NCI-H2081 (cell line): ENCODE data around the gene PGM5.
"Not testable (repeated sequence)": the region's sequence is repeated elsewhere in the genome, so short reads cannot be mapped to it uniquely, and the experiment has no call there.

Experiments used
- DNase-seq, 2 experiments: peaks; one replicate each; lab custom pipeline; 2025; lab: John Stamatoyannopoulos, UW

PGM5 gene

DNA sequence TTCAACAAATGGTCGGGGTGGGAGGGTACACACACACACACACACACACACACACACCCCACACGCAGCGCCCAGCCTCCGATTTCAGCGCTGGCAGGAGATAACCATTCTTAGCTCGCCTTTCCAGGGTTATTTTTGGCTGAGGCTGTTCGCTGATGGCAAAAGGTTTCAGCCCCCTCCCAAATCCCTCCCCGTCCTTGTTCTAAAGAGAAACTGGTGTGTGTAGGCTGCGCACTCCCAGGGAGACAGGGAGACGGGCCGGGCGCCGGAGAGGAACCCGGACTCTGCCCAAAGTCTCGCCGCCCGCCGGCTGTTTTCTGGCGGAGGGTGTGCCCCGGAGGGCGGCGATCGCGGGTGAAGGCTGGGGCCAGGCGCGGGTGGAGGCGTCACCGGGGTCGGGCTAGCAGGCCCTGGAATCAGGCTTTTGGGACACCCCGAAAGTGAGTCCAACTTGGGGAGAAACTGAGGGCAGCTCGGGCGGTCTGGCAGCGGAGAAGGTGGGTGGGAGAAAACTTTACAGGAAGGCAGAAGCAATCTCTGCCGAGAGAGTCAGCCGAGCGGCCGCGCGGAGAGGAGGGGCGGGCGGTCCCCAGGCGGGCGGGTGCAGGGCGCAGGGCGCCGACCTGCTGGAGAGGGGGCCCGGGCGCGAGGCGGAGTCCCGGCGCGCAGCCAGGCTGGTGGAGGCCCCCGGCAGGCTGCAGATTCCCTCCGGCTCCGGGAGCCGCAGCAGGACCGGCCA lies at the start of gene PGM5:
Gene PGM5 (plus strand): TSS at position 232 of the 739 bp plus-strand sequence. CDS start 517 bp downstream, outside the sequence.
- not testable (repeated sequence) for DNase-seq

DNA sequence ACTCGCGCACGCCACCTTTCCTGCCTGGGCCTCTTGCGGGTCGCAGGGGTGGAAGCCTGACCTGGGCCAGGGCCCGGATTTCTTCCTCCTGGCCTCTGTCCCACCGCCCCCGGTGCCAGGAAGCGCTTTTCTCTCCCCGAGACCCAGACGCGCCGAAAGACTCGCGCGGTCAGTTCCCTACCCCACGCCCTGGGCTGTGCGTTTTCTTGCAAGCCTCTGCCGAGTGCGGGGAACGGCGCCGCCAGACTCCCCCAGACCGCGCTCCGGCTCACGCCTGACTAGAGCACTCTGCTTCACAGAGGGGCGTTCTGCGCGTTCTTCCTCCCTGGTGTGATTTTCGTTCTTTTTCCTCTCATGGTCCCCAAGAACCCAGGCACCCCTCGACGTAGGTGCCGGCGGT lies 49.3 kb upstream of the PGM5 start:
- not testable (repeated sequence) for DNase-seq

GRCh38 chr9:68307654-68308053 lies 48.8 kb upstream of the PGM5 start:
- DNase-seq = not testable (repeated sequence)

- not testable (repeated sequence) for DNase-seq
Observed at GRCh38 chr9:68311208-68311607, 45.2 kb upstream of the PGM5 start.

- not testable (repeated sequence) for DNase-seq
Observed at GRCh38 chr9:68318209-68318608, 38.2 kb upstream of the PGM5 start.

DNA sequence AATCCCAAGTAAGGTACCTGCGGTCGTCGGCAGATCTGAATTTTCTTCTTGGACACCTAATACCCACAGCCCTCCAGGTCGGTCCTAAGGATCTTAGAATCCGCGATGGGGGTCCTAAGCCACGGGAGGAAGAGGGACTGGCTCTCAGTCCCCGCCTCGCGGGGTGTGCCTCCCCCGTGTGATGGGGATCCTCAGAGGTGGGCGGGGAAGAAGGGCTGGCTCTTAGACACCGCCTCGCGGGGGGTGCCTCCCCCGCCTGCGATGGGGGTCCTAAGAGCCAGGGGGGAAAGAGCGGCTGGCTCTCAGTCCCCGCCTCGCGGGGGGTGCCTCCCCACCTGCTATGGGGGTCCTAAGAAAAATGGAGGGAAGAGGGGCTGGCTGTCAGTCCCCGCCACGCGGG lies 32.7 kb upstream of the PGM5 start:
- DNase-seq = not testable (repeated sequence)

DNA sequence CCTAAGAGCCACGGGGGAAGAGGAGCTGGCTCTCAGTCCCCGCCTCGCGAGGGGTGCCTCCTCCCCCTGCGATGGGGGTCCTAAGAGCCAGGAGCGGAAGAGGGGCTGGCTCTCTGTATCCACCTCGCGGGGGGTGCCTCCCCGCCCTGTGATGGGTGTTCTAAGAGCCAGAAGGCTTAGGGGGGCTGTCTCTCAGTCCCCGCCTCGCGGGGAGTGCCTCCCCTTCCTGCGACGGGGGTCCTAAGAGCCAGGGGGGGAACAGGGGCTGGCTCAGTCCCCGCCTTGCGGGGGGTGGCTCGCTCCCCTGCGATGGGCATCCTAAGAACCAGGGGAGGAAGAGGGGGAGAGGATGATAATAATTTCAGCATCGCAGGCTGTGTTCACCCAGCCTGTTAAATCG lies 31.9 kb upstream of the PGM5 start:
- not testable (repeated sequence) for DNase-seq

GRCh38 chr9:68329106-68329505 lies 27.3 kb upstream of the PGM5 start:
- DNase-seq = not testable (repeated sequence)

DNA sequence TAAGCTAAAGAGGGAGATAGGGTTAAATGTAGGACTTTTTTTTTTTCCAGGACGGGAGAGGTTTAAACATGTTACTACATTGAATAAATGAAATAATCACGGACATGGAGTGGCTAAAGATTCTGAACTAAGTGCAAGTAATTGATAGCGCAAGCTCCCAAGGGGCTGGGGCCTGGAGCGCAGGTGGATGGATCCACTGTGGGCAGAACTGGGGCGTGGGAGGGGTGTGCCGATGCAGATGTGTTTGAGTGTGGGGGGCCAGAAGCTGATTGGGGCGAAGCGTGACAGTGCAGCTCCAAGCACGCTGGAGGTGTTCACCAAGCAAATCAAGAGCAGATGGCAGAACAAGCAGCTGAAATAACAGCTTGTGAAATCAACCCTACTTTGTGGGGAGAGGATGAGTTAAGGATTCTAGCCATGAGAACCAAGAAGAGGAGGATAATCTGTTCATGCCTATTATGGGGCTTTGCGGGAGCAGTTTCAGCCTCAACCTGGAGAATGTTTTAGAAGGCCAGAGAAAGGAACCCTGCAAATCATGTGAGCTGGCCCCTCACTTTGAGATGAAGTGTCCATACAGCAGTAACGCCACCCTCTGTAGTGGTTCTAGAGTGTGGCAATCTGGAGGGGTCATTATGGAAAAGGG lies 25.8 kb upstream of the PGM5 start:
- not testable (repeated sequence) for DNase-seq

DNA sequence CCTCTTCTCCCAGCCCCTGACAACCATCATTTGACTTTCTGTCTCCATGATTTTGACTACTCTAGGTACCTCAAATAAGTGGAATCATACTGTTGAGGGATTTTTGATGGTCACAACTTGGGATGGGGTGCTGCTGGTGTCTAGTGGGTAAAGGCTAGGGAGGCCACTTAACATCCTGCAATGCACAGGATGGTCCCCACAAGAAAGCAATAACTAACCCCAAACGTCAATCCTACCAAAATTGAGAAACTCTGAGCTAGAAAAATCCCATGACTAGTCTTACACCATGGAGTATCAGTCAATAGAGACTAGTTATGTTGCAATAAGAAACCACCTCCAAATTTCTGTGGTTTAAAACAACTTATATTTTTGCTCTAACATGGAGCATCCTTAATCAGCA lies 24.3 kb upstream of the PGM5 start:
- not testable (repeated sequence) for DNase-seq

- DNase-seq = not testable (repeated sequence)
Observed at GRCh38 chr9:68335935-68336334, 20.5 kb upstream of the PGM5 start.

DNA sequence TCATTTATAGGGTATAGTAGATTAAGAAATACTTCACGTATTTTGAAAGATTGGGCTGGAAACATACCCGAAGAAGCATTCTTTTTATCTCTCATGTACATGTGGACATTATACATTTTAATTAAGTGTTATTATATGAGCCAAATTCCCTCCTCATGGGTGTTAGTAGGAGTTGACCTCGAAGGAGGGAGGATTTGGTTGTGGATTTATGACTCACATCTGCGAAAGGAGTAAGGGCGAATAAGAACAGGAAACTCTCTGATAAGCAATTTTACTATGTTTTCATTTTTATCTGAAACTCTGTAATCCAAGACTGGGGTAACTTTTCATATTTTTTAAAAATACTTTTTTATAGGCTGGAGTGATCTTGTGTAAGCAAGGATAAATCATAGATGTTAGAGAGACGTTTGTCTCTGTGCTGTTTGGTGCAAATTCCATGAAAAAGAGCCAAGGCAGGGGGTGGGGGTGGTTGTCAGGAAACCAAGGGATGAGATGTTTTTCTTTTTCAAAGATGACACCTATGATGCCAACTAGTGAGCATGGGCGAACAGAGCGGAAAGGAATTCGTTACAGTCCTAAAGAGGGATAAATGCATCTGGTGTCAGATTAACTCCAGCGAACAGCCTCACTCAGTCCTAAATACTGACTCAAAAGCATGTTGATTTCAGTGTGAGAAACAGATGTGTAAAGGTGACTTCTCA lies 19.6 kb upstream of the PGM5 start:
- not testable (repeated sequence) for DNase-seq

DNA sequence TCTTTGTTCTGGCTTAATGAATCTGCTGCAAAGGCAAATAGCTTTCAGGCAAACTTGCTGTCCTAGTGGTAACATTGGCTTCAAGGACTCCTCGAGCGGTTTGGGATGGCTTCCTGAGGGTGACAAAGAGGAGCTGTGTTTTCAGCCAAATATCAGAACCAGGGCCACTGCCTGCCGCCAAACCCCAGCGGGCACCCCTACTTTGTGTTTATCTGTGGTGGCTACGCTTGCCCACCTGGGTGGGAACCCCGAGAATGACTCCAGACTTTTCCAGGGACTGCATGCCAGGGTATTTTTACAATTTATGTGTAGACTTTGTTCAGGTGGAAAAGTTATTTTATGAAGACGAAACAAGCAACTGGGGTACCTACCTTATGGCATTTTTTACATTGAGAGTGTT lies 18.4 kb upstream of the PGM5 start:
- not testable (repeated sequence) for DNase-seq

DNA sequence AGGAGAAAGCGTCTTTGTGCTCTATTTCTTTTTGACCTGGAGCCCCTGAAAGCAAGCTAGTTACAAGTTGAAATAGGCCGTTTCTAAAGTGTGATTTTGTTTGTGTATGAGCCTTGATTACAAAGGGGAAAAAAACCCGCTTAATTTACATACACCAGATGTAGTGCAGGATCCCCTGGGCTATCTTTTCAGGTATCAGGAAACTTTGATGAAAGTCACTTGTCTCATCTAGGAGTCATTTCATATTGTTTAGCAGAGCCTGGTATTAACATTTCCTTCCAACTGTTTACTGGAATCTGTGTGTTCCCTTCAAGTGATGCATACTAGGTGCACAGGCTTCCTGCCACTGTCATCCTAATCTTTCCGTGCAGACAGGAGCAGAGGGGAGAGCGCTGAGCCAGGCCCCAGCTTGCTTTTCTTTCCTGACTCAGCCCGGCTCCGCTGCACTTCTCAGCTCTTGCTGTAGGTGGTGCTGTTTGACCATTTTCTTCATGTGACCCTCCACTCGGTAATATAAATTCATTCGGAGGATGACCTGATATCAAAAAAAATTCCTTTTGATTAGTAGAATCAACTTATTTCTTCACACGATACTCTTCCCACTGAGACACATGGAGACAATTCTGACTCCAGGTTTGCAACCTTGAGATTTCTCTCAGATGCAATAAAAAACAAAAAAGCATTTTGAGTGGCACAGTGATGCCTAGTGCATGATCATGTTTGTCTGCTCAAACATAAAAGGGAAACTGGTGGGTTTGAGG lies 14.0 kb upstream of the PGM5 start:
- DNase-seq = not testable (repeated sequence)

GRCh38 chr9:68343242-68343641 lies 13.2 kb upstream of the PGM5 start:
- DNase-seq = not testable (repeated sequence)

GRCh38 chr9:68343992-68344391 lies 12.4 kb upstream of the PGM5 start:
- not testable (repeated sequence) for DNase-seq

DNA sequence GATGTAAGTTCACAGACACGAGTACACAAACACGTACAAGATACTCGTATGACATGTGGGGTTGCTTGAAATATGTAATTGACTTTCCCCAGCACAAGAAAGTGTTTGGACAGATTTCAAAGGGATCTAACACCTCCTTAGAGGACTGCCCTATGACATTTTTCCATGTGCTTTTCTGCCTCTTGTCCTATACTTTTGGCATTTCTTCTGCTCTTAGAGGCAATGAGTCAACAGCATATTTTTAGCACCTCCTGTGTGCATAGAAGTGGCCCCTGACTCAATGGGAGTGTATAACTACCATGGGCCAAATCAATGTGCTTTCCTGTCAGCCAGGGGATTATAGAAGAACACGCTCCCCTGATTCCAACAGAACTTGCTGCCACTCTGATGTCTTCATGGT lies 4.7 kb upstream of the PGM5 start:
- not testable (repeated sequence) for DNase-seq

- DNase-seq = not testable (repeated sequence)
Observed at GRCh38 chr9:68355993-68356379, 425 bp upstream of the PGM5 start.

GRCh38 chr9:68357119-68357714 lies 806 bp downstream of the PGM5 start:
- not testable (repeated sequence) for DNase-seq

GRCh38 chr9:68366933-68367547 lies 10.6 kb downstream of the PGM5 start:
- DNase-seq = not testable (repeated sequence)

- not testable (repeated sequence) for DNase-seq
Observed at GRCh38 chr9:68375789-68376188, 19.4 kb downstream of the PGM5 start.
